Measurements from ENCODE around the gene NUDT14. TPM values are rescaled to one million over a fixed set of nuclear protein-coding genes. Genes with fewer than 3 reads are reported as not detected.

The NUDT14 gene
- total RNA-seq, 1 experiment from 2014 or later = 37.0 TPM

DNA sequence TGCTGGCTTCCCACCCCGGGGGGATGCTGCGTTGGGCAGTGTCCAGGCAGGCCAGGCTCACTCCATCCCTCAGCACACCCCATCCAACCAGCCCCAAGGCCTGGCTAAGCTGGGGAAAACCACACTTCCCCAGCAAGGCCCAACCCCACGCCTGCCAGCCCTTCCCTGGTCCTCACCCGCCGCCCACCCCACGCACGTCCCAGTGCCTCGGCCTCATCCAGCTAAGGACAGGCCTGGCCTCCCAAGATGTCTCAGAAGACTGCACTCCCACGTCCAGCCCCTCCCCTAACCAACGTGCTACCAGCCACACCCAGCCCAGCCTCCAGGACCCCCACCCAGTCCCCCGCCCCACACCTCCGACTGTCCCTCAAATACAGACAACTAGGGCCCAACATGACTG is 22.3 kb downstream of the NUDT14 start:
- no peaks in the 10 kb centered on the region for H3K9me2 ChIP-seq (ENCODE audit: insufficient read depth)
- BruUV-seq (replicated peaks) = no TSS peak
- H3K4me1 ChIP-seq (replicated peaks; ENCODE audit: insufficient read depth) = no peaks in the 10 kb centered on the region
- peaks cover 8% of the 10 kb centered on the region for H3K79me2 ChIP-seq (ENCODE audit: low read depth)
- H4K20me1 ChIP-seq (ENCODE audit: insufficient read depth) = peaks cover 20% of the 10 kb centered on the region
- H3K27ac ChIP-seq = no peak overlapping the region
- H3F3A ChIP-seq (ENCODE audit: insufficient read depth, low read depth) = no peaks in the 10 kb centered on the region
- DNase-seq = no peak
- ChIA-PET CTCF (no interaction called here), POLR2A (ENCODE audit: unreplicated experiment) (no interaction called here)
- TF ChIP-seq EZH2 (IDR thresholded peaks at IDR 0.05; ENCODE audit: low read depth) = no peak
- TF ChIP-seq, protein P1, sequence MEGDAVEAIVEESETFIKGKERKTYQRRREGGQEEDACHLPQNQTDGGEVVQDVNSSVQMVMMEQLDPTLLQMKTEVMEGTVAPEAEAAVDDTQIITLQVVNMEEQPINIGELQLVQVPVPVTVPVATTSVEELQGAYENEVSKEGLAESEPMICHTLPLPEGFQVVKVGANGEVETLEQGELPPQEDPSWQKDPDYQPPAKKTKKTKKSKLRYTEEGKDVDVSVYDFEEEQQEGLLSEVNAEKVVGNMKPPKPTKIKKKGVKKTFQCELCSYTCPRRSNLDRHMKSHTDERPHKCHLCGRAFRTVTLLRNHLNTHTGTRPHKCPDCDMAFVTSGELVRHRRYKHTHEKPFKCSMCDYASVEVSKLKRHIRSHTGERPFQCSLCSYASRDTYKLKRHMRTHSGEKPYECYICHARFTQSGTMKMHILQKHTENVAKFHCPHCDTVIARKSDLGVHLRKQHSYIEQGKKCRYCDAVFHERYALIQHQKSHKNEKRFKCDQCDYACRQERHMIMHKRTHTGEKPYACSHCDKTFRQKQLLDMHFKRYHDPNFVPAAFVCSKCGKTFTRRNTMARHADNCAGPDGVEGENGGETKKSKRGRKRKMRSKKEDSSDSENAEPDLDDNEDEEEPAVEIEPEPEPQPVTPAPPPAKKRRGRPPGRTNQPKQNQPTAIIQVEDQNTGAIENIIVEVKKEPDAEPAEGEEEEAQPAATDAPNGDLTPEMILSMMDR (conservative IDR thresholded peaks at IDR 0.05) = no peak
- intact Hi-C loops (cut with micrococcal nuclease; ENCODE audit: unreplicated experiment) = no loop called here
- H3K36me3 ChIP-seq (ENCODE audit: low read depth) = no peaks in the 10 kb centered on the region
- no peak overlapping the region for H3K4me2 ChIP-seq
- H3K9me3 ChIP-seq (ENCODE audit: insufficient read depth, low read depth) = no peaks in the 10 kb centered on the region
- H3K4me3 ChIP-seq = no peak overlapping the region
- no peaks in the 10 kb centered on the region for H3K27me3 ChIP-seq (ENCODE audit: insufficient read depth, low read depth)
- no peak overlapping the region for H2AFZ ChIP-seq

DNA sequence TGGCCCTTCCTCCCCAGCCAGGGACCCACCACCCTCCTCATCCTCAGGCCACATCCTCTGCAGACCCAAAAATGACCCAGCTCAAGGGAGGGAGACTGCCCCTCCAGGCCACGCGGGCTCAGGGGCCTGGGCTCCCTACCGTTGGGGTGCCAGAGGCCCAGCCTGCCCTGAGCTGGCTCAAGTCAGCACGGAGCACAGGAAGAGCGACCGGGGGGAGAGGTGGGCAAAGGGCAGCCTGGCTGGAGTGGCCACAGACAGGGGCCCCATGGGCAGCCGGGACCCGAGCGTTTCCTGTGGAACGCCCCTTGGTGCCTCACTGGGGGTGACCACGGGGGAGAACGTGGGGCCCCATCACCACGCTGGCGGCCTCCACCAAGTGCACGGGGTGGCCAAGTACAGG is 23.2 kb downstream of the NUDT14 start:
- no peaks in the 10 kb centered on the region for H3F3A ChIP-seq (ENCODE audit: insufficient read depth, low read depth)
- peaks cover 7% of the 10 kb centered on the region for H3K79me2 ChIP-seq (ENCODE audit: low read depth)
- no peak overlapping the region for H2AFZ ChIP-seq
- no peak for TF ChIP-seq EZH2 (IDR thresholded peaks at IDR 0.05; ENCODE audit: low read depth)
- TF ChIP-seq, protein P1 (conservative IDR thresholded peaks at IDR 0.05) = no peak
- H3K9me2 ChIP-seq (ENCODE audit: insufficient read depth) = no peaks in the 10 kb centered on the region
- no TSS peak for BruUV-seq (replicated peaks)
- DNase-seq = no peak
- H3K36me3 ChIP-seq (ENCODE audit: low read depth) = no peaks in the 10 kb centered on the region
- H3K9me3 ChIP-seq (ENCODE audit: insufficient read depth, low read depth) = no peaks in the 10 kb centered on the region
- peaks cover 19% of the 10 kb centered on the region for H4K20me1 ChIP-seq (ENCODE audit: insufficient read depth)
- ChIA-PET CTCF (no interaction called here), POLR2A (ENCODE audit: unreplicated experiment) (no interaction called here)
- H3K4me2 ChIP-seq = no peak overlapping the region
- H3K27me3 ChIP-seq (ENCODE audit: insufficient read depth, low read depth) = no peaks in the 10 kb centered on the region
- no peaks in the 10 kb centered on the region for H3K4me1 ChIP-seq (replicated peaks; ENCODE audit: insufficient read depth)
- no peak overlapping the region for H3K27ac ChIP-seq
- H3K4me3 ChIP-seq = no peak overlapping the region
- intact Hi-C loops (cut with micrococcal nuclease; ENCODE audit: unreplicated experiment) = no loop called here

DNA sequence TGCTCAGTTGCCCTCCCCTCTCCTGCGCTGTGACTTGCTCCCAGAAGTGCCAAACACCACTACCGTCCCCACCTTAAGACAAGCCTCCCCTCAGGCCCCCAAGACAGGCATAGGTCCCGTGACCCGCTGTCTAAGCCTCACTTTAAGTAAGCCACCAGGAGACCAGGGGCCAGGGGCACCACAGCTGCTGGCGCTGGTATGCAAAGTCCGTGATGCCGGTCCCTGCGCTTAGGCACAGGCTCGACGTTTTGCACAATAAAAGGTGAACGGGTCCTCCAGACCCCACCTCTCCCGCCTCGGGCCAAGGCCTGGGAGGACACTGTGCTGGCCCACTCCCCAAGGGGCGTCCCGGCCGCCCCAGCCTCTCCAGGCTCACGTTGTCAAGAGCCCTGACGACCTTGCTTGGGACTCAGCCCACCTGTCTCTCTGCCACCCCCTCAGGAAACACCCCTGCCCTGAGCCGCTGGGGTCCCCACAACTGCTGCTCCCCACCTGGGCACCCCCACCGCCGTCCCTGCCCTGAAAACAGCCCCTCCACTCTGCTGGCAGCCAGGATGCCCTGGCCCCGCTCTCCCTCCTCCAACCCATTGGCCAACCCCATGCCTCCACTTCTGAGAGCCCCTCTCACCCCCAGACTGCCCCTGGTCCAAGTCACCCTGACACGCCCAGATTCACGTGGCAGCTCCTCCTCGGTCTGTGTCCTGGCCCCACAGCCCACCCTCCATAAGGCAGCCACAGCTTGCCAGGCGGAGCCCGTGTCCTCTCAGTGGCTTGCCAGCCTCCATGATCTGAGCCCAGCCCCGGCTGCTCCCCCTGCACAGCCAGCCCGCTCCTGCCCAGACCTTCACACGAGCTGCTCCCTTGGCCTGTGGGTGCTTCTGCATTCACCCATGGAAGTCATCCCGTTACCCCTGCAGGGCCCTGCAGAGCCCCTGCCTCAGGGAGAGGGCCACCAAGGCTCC is 24.4 kb downstream of the NUDT14 start:
- H3K36me3 ChIP-seq (ENCODE audit: low read depth) = no peaks in the 10 kb centered on the region
- H3K27ac ChIP-seq = no peak overlapping the region
- no peak overlapping the region for H3K4me2 ChIP-seq
- H2AFZ ChIP-seq = no peak overlapping the region
- H3F3A ChIP-seq (ENCODE audit: insufficient read depth, low read depth) = no peaks in the 10 kb centered on the region
- no peaks in the 10 kb centered on the region for H3K27me3 ChIP-seq (ENCODE audit: insufficient read depth, low read depth)
- CTCF ChIA-PET = no interaction called here
- no peaks in the 10 kb centered on the region for H3K79me2 ChIP-seq (ENCODE audit: low read depth)
- no TSS peak for BruUV-seq (replicated peaks)
- TF ChIP-seq, protein P1 (conservative IDR thresholded peaks at IDR 0.05) = no peak
- no peak for TF ChIP-seq EZH2 (IDR thresholded peaks at IDR 0.05; ENCODE audit: low read depth)
- no peaks in the 10 kb centered on the region for H3K4me1 ChIP-seq (replicated peaks; ENCODE audit: insufficient read depth)
- DNase-seq = no peak
- intact Hi-C loops (cut with micrococcal nuclease; ENCODE audit: unreplicated experiment) = no loop called here
- no peak overlapping the region for H3K4me3 ChIP-seq
- H4K20me1 ChIP-seq (ENCODE audit: insufficient read depth) = peaks cover 9% of the 10 kb centered on the region; the same call in 1 of the 2 replicates
- H3K9me2 ChIP-seq (ENCODE audit: insufficient read depth) = no peaks in the 10 kb centered on the region
- POLR2A ChIA-PET (ENCODE audit: unreplicated experiment) = no interaction called here
- H3K9me3 ChIP-seq (ENCODE audit: insufficient read depth, low read depth) = no peaks in the 10 kb centered on the region
